Stromal cell of bone marrow (primary cell): Measurements from ENCODE around the gene PAX7.
"Not testable (repeated sequence)": the region's sequence is repeated elsewhere in the genome, so short reads cannot be mapped to it uniquely, and the experiment has no call there.

Experiments
- DNase-seq: peaks from one replicate; pipeline ENCODE4 v3.0.0-alpha.2; 2012; ENCODE audit warnings: low read depth

The PAX7 gene

DNA sequence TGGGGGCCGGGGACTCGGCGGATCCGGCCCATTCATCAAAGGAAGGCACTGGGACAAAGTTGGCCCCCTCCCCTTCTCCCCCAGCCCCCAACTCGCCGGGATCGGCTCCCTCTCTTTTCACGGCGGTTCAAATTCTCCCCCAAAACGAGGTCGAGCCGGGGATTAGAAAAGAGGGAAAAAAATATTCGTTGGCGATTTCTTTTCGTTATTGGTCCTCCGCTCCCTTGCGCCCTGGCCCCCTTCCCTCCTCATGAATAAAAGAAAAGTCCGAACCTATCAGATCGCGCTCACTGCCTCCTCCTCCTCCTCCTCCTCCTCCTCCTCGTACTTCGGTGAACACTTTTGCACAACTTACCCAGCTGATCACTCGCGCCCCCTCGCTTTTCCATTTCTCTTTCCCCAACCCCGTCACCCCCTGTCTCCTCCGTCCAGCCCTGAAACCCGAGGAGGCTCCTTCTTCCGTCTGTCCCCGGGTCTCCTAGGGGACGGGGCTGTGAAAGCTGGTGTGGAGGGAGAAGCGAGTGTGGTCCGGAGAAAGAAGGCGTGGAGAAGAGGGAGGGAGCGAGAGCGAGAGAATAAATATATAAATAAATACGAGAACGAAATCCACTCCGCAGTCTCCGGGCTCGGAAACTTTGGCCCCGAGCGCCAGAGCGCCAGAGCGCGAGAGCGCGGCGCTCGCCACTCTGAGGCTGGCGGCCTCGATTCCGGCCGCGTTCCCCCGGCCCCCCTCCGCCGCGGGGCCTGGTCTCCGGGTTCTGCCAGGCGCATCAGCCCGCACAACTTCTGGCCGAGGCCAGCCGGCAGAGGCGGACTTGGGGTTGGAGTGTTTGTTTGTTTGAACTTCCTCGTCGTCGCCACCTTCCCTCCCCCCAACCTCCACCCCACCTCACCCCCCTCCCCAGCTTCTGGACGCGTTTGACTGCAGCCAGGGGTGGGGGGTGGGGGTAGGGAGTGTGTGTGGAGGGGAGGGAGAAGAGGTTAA, at the start of gene PAX7:
Gene PAX7, plus strand, starts transcription at position 336 of the 985 bp plus-strand sequence. CDS start 758 bp downstream, outside the sequence.
- DNase-seq = no peak

DNA sequence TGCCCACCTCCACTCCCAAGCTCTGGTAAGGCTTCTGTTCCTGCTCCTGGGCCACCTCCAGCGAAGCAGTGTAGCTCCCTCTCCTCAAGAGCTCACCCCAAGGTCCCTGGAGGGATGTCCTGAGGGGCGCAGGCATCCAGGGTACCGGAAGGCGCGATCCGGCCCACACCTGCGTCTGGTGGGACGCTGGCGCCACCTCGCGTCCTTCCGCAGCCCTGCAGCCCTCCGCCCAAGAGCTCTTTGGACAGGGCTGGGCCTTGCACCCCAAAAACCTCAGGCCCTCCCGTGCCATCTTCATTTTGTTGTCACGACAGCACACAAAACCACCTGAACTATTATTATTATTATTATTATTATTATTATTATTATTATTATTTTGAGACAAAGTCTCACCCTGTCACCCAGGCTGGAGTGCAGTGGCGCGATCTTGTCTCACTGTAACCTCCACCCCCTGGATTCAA, 49.2 kb upstream of the PAX7 start:
- DNase-seq = no peak

- no peak for DNase-seq
Measured at GRCh38 chr1:18582890-18583289, 47.8 kb upstream of the PAX7 start.

DNA sequence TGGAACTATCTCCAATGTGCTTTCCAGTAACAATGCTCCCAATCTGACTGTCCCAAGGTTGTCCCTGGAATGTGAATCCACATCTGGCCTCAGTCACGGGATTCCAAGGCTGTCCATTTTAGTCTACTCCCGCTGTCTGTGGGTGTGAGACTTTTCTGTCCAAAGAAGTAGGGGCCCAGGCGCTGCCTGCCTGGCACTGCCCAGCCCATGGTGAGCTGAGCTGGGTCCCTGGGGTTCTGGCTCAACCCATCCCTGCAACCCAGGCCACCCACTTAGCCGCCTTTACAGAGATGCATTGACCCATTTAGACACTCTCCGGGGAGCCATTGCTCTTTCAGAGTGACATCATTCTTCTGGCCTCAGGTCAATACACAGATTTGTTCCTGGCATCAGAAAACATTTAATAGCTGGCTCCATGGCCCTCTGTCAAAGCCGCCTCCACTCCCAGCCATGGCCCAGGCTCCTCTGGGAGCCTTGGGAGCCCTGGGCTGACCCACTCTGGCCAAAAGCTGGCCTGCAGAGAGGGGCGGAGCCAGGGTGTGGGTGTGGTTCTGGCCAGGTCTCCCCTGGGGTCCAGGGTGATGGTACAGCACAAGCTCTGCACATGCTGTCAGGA, 47.2 kb upstream of the PAX7 start:
- DNase-seq = peak; percentile 13

GRCh38 chr1:18586016-18586415, 44.6 kb upstream of the PAX7 start:
- not testable (repeated sequence) for DNase-seq

DNA sequence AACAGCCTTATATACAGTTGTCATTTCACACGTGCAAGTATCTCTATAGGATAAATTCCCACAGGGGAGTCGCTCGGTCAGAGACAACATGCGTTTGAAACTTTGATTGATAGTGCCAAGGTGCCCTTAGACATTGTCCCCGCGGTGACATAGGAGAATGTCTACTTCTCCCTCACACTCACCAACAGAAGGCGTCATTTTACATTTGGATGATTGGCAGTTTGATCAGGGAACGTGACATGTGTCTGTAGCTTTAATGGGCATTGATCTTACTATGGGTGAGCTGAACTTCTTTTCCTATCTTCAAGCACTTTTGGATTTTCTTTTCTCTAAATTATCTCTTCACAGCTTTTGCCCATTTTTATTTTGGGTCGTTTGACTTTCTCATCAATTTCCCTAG, 42.6 kb upstream of the PAX7 start:
- DNase-seq = no peak

DNA sequence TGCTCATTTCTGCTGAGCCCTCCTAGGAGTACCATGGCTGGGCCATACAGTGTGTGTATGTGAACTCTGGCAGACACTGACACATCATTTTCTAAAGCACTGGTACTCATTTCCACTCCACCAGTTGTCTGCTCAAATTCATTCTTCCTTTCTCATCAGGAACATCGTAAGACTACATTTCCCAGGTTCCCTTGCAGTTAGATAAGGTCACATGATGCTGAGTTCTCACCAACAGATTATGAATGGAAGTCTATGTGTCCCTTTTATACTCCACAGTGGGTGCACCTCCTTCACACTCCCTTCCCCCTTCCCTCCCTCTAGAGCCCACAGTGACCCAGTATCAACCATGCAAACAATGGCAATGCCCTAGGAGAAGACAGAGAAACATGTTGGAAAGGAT, 38.3 kb upstream of the PAX7 start:
- no peak for DNase-seq

DNA sequence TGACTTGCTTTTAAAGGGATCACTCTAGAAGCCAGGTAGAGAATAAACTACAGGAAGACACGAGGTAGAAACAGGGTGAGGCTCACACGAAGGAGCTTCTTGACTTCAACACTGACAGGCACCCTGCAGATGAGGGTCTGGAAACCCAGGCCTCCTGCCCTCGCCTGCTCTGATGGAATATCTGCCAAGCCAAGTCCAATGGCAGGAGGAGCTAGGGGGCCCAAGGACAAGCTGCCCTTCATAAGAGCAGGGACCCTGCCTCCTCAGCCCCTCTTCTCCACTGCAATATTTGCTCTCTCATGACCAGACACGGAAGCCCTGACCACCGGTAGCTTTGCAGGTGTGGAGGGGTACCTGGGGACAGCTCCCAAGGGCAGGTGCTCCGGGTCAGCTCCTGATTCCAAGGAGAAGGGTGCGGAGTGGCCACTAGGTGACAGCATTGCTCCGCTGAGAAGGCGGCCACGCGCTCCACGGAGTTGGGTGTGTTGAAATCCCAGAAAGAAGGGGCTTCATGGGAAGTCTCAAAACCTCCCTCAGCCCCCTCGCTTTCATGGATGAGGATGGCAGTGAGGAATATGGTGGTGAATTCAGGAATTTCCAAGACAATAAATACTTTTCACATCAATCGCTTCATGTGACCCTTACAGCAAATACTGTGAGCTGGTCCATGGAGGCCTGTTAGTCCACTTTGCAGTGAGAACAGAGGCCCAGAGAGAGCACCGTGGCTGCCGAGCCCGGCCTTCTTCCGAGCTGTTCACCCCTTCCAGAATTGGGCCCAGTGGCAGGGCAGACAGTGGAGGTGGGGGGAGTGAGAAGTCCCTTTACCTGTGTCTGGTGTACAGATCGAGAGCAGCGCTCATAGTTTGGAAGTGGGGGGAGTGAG, 33.2 kb upstream of the PAX7 start:
- no peak for DNase-seq

DNA sequence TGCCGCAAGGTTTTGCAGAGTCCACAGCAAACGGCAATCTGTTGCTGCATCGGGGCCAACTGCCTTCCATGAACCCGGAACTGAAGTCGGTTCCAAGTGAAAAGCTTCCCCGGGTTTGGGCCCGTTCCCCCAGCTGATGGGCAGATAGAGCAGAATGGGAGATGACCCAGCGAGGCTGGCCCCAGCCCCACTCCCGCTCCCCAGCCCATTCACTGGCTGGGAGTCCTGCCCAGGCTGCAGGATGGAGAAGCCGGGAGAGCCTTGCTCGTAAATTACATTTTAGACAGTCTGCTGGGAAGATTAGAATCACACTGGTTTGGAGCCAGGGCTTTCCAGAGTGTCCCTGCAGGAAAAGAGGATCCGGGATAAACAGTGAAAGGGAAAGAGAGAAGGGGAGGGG, 31.6 kb upstream of the PAX7 start:
- DNase-seq = no peak

GRCh38 chr1:18599704-18600103, 30.9 kb upstream of the PAX7 start:
- DNase-seq = no peak

- no peak for DNase-seq
Measured at GRCh38 chr1:18602533-18603211, 28.0 kb upstream of the PAX7 start.

GRCh38 chr1:18603212-18603852, 27.3 kb upstream of the PAX7 start:
- no peak for DNase-seq

- DNase-seq = no peak
Measured at GRCh38 chr1:18606443-18607288, 24.0 kb upstream of the PAX7 start.

DNA sequence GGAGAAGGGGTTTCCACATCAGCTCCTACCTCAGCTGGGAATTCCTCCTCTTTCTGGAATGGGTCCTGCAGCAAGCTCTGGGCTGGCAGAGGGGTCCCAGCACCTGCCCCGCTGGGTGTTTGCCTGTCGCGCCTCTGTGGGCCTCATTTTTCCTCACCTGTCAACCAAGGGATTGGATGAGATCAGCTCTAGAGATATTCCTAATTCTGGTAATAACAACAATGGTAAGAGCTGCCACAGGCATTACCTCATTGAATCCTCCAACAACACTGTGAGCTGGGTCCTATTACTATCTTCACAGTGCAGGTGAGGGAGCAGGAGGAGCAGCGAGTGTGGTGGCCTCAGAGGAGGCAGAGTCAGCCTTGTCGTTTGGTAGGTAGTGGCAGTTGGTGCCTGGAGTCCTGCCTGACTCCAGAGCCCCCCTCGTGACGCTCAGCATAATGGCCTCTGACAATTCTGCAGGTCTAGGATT, 23.3 kb upstream of the PAX7 start:
- DNase-seq = no peak

- no peak for DNase-seq
Measured at GRCh38 chr1:18608534-18608933, 22.1 kb upstream of the PAX7 start.

DNA sequence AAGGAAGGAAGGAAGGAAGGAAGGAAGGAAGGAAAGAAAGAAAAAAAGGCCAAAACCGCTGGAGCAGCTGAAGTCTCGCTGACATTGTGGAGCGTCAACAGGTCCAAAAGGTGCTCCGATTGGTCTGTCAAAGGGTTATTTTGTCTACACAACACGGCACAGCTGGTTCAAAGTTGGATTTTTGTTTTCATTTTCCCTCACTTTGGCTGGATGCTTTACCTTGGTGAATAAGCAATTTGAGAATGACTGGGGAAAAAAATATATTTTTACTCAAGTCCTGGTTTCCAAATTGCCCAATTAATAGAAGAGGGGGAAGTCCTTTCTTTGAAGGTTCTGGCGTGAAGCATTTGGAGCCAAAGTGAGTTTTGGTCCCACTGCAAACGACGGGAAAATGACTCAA, 19.3 kb upstream of the PAX7 start:
- no peak for DNase-seq

DNA sequence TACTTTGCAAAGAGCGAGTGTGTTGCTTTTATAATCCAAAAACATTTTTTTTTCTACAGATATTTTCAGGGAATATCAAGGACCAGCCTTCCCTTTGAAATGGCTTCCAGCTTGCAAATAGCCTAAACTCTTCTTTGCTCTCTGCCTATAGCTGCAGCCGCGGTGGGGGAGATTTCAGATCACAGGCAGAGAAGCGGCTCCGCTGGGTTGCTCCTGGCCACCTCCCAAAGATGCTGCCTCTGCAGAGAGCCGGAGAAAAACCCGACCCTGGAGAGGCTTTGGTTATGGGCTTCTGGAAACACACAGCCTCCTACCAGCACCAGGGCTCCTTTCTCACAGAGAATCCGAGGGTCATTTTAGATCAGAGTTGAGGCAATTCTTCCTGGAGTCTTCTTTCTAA, 18.6 kb upstream of the PAX7 start:
- no peak for DNase-seq

GRCh38 chr1:18614069-18614735, 16.4 kb upstream of the PAX7 start:
- no peak for DNase-seq
